ENCODE results near the gene RPL14.
A peak's percentile ranks its signal among the peaks of the same experiment; 100 is the strongest.

The RPL14 gene

DNA sequence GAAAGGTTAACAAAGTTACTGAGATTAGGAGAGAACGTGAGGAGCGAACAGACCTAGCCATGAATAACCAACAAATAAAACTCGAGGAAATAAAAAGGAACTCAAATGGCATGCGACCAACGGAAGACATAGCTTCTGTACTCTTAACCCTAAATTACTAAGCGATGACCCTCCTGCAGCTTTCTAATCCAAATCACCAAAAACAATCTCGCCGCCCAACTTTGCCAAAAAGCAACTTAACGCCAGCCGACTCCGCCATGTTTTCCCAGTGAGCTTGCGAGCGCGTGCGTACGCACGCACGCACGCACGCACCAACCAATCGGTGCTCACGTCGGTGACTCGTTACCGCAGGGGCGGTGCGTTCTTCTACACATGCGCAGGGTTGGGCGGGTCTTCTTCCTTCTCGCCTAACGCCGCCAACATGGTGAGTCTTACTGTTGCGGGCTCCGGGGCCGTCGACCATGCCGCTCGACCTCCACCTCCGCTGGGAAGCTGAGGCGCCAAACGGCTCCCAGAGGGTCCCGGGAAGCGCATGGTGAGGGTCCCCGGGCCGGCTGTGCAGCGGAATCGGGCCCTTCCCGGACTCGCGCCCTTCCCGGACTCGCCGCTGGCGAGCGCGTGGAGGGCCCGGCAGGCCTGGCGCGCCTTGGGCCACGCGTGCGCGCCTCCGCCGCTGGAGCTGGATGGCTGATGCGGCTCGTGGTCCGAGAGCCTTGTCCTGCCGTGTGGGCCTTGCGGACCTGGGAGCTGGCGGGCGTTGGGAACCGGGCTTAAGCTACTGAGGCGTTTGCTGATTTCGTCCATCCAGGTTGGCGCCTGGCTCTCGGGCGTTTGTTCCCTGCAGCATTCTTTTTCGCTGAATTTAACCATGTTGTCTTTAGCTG, at the start of gene RPL14:
RPL14 (plus strand) TSS at position 400 of the 884 bp plus-strand sequence; CDS start at position 533, 133 bp downstream.
- peak; percentile 95 to 99 (median 97) for DNase-seq
- intact Hi-C loops (cut with DNase I), result loop anchor here (10.0 kb wide), 1 partner anchor 142 kb away; no protein-coding TSS in a partner anchor

- intact Hi-C loops (cut with DNase I), result no loop called here
- no peak for DNase-seq
Measured at GRCh38 chr3:40407611-40408010, 49.5 kb upstream of the RPL14 start.

- intact Hi-C loops (cut with DNase I), result no loop called here
- DNase-seq, result peak in 16 of 42 donors; percentile 7 to 55 (median 33)
Measured at GRCh38 chr3:40414270-40414669, 42.9 kb upstream of the RPL14 start.

- intact Hi-C loops (cut with DNase I), result no loop called here
- DNase-seq, result no peak
Measured at GRCh38 chr3:40417845-40418543, 39.1 kb upstream of the RPL14 start.

DNA sequence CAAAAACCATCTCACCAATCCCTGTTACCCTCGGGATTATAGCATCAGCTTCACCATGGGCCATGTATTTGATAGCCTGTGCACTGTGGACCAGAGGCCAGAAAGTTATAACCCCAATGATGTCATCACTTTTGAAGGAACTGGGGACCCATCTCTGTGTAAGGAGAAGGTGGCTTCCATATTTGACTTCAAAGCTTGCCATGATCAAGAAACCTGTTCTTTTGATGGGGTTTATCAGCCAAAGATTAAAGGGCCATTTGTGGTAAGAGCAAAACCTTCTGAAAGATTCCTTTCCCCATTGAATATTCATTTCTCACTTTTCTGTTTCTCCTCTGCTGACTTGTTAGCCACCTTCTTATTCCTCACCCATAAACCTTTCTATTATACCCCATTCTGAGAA, 34.3 kb upstream of the RPL14 start:
- intact Hi-C loops (cut with DNase I), result no loop called here
- no peak for DNase-seq

DNA sequence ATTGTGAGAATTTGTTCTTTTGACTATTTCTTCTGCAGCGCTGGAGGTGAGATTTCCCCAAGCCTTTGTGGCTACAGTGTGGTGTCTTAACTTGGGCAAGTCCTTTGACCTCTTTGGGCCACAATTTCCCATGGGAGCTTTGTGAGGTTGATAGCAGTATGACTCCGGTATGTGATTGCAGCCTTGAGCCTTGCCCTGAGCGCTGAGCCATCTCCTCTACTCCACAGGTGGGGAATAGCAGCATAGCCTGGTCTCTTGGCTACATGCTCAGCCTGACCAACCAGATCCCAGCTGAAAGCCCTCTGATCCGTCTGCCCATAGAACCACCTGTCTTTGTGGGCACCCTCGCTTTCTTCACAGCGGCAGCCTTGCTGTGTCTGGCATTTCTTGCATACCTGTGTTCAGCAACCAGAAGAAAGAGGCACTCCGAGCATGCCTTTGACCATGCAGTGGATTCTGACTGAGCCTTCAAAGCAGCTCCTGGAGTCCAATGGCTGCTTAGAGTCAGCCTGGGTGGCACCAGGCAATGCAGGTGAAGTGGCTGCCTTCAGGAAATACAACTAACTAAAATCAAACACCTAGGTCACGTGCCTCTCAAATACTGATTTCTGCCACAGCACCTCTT, 30.0 kb upstream of the RPL14 start:
- intact Hi-C loops (cut with DNase I), result no loop called here
- DNase-seq, result no peak

DNA sequence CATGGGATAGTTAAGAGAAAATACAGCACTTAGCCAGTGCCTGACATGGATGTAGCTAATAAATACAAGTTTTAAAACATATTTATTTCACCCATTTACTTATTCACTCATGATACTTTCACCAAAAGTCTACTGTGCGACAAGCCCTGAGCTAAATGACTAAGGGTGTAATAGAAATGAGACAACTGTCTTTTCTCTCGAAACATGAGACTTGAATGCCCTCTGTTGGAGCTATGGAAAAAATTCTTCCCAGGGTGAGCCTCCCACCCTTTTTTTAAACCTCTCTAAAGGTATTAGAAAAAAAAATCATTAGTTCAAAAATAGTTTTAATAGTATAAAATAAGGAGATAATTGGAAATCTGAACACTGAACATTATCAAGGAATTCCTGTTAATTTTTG, 24.3 kb upstream of the RPL14 start:
- intact Hi-C loops (cut with DNase I), result no loop called here
- DNase-seq, result no peak

DNA sequence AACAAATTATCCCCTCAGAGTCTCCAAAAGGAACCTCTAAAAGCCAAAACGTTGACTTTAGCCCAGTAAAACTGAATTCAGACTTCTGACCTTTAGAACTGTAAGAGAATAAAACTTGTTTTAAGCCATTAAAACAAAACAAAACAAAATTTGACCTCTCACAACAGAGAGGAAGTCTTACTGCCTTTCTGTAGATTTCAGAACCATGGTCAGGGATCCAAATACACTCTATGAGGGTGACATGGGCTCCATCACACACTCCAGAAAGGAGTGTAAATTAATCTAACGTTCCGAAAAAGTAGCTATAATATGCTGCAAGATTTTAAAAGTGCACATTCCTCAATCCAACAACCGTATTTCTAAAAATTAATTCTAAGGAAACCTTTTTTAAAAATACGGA, 19.2 kb upstream of the RPL14 start:
- no peak for DNase-seq
- intact Hi-C loops (cut with DNase I), result no loop called here

- intact Hi-C loops (cut with DNase I), result no loop called here
- no peak for DNase-seq
Measured at GRCh38 chr3:40445062-40445461, 12.1 kb upstream of the RPL14 start.

DNA sequence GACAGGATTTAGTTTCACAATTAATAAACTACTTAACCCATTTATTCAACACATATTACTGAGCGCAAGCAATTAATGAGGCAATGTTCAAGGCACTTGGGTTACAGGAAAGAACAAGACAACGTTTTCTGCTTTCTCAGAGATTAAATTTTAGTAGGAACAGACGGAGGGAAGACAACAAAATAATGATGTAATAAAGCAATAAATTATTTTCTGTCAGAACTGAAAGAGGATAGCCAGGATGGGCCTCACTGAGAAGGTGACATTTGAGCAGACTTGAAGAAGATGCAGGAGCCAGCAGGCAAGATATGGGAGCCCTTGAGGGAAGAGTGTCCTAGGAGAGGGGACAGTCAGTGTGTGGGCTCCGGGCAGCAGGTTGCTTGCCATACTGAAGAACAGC, 11.3 kb upstream of the RPL14 start:
- no peak for DNase-seq
- intact Hi-C loops (cut with DNase I), result no loop called here

DNA sequence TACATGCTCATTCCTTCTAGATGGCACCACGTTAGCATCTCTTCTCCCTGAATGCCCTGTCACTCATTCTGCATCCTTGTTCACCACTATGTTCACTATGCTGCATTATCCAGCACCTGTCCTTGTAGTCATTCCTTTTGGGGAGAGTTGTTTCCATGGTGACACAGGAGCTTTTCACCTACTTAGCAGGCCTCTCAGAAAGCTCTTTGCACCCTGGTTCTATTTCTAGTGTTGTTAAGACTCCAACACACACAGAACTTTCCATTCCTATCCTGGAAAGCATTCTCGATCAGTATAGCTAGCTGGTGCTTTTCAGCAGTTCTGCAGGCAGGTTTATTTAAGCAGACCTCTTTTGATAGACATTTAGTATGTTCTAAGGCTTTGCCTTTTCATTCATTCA, 6.7 kb upstream of the RPL14 start:
- peak in 4 of 42 donors; percentile 40 to 55 (median 46) for DNase-seq
- intact Hi-C loops (cut with DNase I), result loop anchor here (10.0 kb wide), 1 partner anchor 136 kb away; no protein-coding TSS in a partner anchor

DNA sequence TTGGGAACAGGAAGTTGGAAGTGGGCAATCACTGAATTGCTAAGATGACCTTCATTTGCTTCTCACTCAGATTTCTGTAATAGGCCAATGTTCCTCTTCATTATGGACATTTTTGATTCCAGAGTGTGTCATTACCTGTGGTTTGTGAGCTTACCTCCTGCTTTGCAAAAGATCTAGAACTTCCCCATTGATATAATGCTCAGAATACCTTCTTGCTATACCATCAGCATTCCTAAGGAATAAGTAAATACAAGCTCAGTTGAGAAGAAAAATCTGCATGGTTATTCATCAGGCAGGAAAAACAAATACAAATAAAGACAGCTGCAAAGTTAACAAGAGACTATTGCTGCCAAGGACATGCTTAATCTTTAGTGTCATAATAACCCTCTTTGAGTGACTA, 5.6 kb upstream of the RPL14 start:
- no peak for DNase-seq
- intact Hi-C loops (cut with DNase I), result loop anchor here (10.0 kb wide), 1 partner anchor 137 kb away; no protein-coding TSS in a partner anchor

DNA sequence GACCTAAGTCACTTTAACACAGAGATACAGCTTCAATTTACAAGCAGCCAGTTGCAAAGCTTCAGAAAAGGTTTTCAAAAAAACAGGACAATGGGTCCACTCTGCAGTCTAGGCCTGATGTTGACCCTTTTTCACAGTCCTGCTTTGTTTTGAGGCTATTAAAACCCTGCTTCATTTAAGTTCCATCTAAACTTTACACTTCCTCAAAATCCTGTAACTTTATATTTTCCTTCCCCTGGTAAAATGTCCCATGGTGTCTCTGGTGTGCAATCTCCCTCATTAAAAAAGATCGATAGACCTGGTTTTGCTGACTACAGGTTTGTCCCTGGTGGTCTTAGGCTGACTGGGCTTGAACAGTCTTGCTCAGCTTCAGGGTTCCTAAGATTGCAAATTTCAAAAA, 5.1 kb upstream of the RPL14 start:
- intact Hi-C loops (cut with DNase I), result loop anchor here (2.0 to 10.0 kb wide), 2 partner anchors 73 to 137 kb away; partner anchors contain the start of gene ZNF621
- DNase-seq, result no peak

DNA sequence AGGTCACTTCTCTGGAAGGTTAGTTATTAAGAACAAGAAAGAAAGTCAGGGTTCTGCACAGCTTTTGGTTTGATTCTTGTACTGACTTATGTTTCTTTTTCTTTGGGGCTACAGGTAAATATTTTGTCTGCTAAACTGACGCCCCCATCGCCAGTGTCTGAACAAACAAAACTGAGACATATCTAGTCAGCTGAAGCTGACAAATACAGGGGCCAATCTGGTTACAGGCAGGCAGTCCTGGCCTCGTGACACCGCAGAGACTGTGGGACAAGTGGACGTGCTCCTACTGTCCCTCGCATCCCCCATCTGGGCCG, 4.6 kb upstream of the RPL14 start:
- intact Hi-C loops (cut with DNase I), result loop anchor here (2.0 to 10.0 kb wide), 2 partner anchors 72 to 138 kb away; partner anchors contain the start of gene ZNF621
- no peak for DNase-seq

- DNase-seq, result peak; percentile 93 to 99 (median 98)
- intact Hi-C loops (cut with DNase I), result loop anchor here (2.0 to 10.0 kb wide), 2 partner anchors 72 to 138 kb away; partner anchors contain the start of gene ZNF621
Measured at GRCh38 chr3:40452876-40453730, 4.0 kb upstream of the RPL14 start.

GRCh38 chr3:40453933-40454332, 3.2 kb upstream of the RPL14 start:
- DNase-seq, result no peak
- intact Hi-C loops (cut with DNase I), result loop anchor here (2.0 to 10.0 kb wide), 2 partner anchors 71 to 139 kb away; partner anchors contain the start of gene ZNF621

GRCh38 chr3:40455328-40455727, 1.8 kb upstream of the RPL14 start:
- no peak for DNase-seq
- intact Hi-C loops (cut with DNase I), result loop anchor here (10.0 kb wide), 1 partner anchor 141 kb away; no protein-coding TSS in a partner anchor

GRCh38 chr3:40456279-40456939, 730 bp upstream of the RPL14 start:
- intact Hi-C loops (cut with DNase I), result loop anchor here (10.0 kb wide), 1 partner anchor 142 kb away; no protein-coding TSS in a partner anchor
- no peak for DNase-seq
